HCT116 (cell line): ENCODE data around the gene PHACTR4.

Source experiments
- FOSL1 ChIP-seq: IDR thresholded peaks from 2 replicates; pipeline ENCODE4 v1.6.1; 2012; ENCODE audit warnings: low read depth
- POLR2A ChIP-seq: IDR thresholded peaks from 2 replicates; pipeline ENCODE4 v1.7.0; 2011; ENCODE audit warnings: borderline replicate concordance; ENCODE audit not compliant: insufficient read depth, insufficient read length; ENCODE audit errors: extremely low read depth
- POLR2AphosphoS5 ChIP-seq: IDR thresholded peaks from 2 replicates; pipeline ENCODE4 v1.6.1; 2011; ENCODE audit warnings: mild to moderate bottlenecking, low read depth, low read length, moderate library complexity
- RAD21 ChIP-seq: IDR thresholded peaks from 2 replicates; pipeline ENCODE4 v1.6.1; 2012; ENCODE audit warnings: low read depth, mild to moderate bottlenecking
- ZBTB33 ChIP-seq: IDR thresholded peaks from 2 replicates; pipeline ENCODE4 v1.6.1; 2011; ENCODE audit warnings: mild to moderate bottlenecking, low read length, moderate library complexity; ENCODE audit not compliant: insufficient replicate concordance; ENCODE audit errors: extremely low read depth
- ZNF274 ChIP-seq: fragments of 200-500 bp; sonication (Bioruptor generic); IDR thresholded peaks from 2 replicates; pipeline ENCODE4 v1.6.1; 2014; ENCODE audit warnings: mild to moderate bottlenecking, low read depth, low read length, inconsistent platforms
- TF ChIP-seq, protein P1 (sequence below), 3 experiments: fragments of 200-600 bp in 1 of 3; sonication (generic) in 1 of 3; IDR thresholded peaks in 2 of 3; conservative IDR thresholded peaks in 1 of 3; 2 replicates each; pipeline ENCODE4 v1.5.1; 2012 to 2017; ENCODE audit warnings: low read depth in 2 of 3, low read length in 2 of 3, antibody characterized with exemption in 1 of 3, borderline replicate concordance in 1 of 3, control low read depth in 1 of 3, mild to moderate bottlenecking in 1 of 3, mixed read lengths in 1 of 3, mixed run types in 1 of 3, moderate library complexity in 1 of 3; ENCODE audit not compliant: insufficient read depth in 1 of 3
- TF ChIP-seq, protein P2 (sequence below): IDR thresholded peaks from 2 replicates; pipeline ENCODE4 v1.6.1; 2012; ENCODE audit warnings: low read depth

GRCh38 chr1:28322194-28322593 lies 47.3 kb upstream of the PHACTR4 start:
- TF ChIP-seq POLR2AphosphoS5 = no peak
- no peak for TF ChIP-seq POLR2A
- TF ChIP-seq, protein P1, sequence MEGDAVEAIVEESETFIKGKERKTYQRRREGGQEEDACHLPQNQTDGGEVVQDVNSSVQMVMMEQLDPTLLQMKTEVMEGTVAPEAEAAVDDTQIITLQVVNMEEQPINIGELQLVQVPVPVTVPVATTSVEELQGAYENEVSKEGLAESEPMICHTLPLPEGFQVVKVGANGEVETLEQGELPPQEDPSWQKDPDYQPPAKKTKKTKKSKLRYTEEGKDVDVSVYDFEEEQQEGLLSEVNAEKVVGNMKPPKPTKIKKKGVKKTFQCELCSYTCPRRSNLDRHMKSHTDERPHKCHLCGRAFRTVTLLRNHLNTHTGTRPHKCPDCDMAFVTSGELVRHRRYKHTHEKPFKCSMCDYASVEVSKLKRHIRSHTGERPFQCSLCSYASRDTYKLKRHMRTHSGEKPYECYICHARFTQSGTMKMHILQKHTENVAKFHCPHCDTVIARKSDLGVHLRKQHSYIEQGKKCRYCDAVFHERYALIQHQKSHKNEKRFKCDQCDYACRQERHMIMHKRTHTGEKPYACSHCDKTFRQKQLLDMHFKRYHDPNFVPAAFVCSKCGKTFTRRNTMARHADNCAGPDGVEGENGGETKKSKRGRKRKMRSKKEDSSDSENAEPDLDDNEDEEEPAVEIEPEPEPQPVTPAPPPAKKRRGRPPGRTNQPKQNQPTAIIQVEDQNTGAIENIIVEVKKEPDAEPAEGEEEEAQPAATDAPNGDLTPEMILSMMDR (IDR thresholded peaks at IDR 0.05 in 2 of 3, conservative IDR thresholded peaks at IDR 0.05 in 1 of 3; ENCODE audit: borderline replicate concordance in 1 of 3, insufficient read depth in 1 of 3, low read depth in 2 of 3, low read length in 2 of 3) = no peak
- no peak for TF ChIP-seq FOSL1
- TF ChIP-seq ZBTB33 = no peak
- TF ChIP-seq, protein P2, sequence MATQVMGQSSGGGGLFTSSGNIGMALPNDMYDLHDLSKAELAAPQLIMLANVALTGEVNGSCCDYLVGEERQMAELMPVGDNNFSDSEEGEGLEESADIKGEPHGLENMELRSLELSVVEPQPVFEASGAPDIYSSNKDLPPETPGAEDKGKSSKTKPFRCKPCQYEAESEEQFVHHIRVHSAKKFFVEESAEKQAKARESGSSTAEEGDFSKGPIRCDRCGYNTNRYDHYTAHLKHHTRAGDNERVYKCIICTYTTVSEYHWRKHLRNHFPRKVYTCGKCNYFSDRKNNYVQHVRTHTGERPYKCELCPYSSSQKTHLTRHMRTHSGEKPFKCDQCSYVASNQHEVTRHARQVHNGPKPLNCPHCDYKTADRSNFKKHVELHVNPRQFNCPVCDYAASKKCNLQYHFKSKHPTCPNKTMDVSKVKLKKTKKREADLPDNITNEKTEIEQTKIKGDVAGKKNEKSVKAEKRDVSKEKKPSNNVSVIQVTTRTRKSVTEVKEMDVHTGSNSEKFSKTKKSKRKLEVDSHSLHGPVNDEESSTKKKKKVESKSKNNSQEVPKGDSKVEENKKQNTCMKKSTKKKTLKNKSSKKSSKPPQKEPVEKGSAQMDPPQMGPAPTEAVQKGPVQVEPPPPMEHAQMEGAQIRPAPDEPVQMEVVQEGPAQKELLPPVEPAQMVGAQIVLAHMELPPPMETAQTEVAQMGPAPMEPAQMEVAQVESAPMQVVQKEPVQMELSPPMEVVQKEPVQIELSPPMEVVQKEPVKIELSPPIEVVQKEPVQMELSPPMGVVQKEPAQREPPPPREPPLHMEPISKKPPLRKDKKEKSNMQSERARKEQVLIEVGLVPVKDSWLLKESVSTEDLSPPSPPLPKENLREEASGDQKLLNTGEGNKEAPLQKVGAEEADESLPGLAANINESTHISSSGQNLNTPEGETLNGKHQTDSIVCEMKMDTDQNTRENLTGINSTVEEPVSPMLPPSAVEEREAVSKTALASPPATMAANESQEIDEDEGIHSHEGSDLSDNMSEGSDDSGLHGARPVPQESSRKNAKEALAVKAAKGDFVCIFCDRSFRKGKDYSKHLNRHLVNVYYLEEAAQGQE = no peak
- no peak for TF ChIP-seq ZNF274
- no peak for TF ChIP-seq RAD21
